Loucy (cell line): Measurements from ENCODE around the gene SP140L.
"Not testable (repeated sequence)": the region's sequence is repeated elsewhere in the genome, so short reads cannot be mapped to it uniquely, and the experiment has no call there.

Experiments
- H2AFZ ChIP-seq: fragments of 200-600 bp; sonication (generic); 2 replicates; pipeline ENCODE4 v1.6.0; 2016; ENCODE audit warnings: antibody characterized with exemption, mild to moderate bottlenecking, low read length, moderate library complexity
- H3F3A ChIP-seq: fragments of 200-600 bp; 2 replicates; pipeline ENCODE4 v1.6.0; 2016; ENCODE audit warnings: antibody characterized with exemption, low read depth, mild to moderate bottlenecking
- H3K27me3 ChIP-seq: fragments of 200-600 bp; sonication (generic); 2 replicates; pipeline ENCODE4 v1.6.1; 2014; ENCODE audit warnings: low read length, mild to moderate bottlenecking; ENCODE audit not compliant: insufficient read depth, poor library complexity, severe bottlenecking
- H3K36me3 ChIP-seq: fragments of 200-600 bp; sonication (generic); 2 replicates; pipeline ENCODE4 v1.6.1; 2016; ENCODE audit warnings: low read length; ENCODE audit not compliant: insufficient read depth
- H3K4me1 ChIP-seq: fragments of 200-600 bp; sonication (generic); 2 replicates; pipeline ENCODE4 v1.5.1; 2014; ENCODE audit warnings: low read length, mild to moderate bottlenecking; ENCODE audit not compliant: insufficient read depth, poor library complexity, severe bottlenecking
- H3K4me2 ChIP-seq: fragments of 200-600 bp; sonication (generic); 2 replicates; pipeline ENCODE4 v1.6.0; 2014; ENCODE audit warnings: antibody characterized with exemption, low read length, low read depth, mild to moderate bottlenecking; ENCODE audit not compliant: poor library complexity, severe bottlenecking
- H3K4me3 ChIP-seq: fragments of 200-600 bp; sonication (generic); 2 replicates; pipeline ENCODE4 v1.5.1; 2014; ENCODE audit warnings: low read length, mild to moderate bottlenecking, mixed read lengths; ENCODE audit not compliant: poor library complexity, severe bottlenecking
- H3K79me2 ChIP-seq: fragments of 200-600 bp; sonication (generic); 2 replicates; pipeline ENCODE4 v1.6.1; 2014; ENCODE audit warnings: low read length; ENCODE audit not compliant: insufficient read depth
- H3K9ac ChIP-seq: fragments of 200-600 bp; sonication (generic); 2 replicates; pipeline ENCODE4 v1.6.0; 2014; ENCODE audit warnings: mild to moderate bottlenecking, low read depth, low read length, moderate library complexity; ENCODE audit not compliant: poor library complexity, severe bottlenecking
- H3K9me2 ChIP-seq: fragments of 200-600 bp; sonication (generic); replicated peaks from 2 replicates; pipeline ENCODE4 v1.6.1; 2016; ENCODE audit warnings: low read depth, low read length, mixed read lengths
- H3K9me3 ChIP-seq: fragments of 200-600 bp; sonication (generic); 2 replicates; pipeline ENCODE4 v1.6.1; 2014; ENCODE audit warnings: mild to moderate bottlenecking, antibody characterized with exemption, low read length, low read depth; ENCODE audit not compliant: insufficient read depth
- H4K20me1 ChIP-seq: fragments of 200-600 bp; sonication (generic); 2 replicates; pipeline ENCODE4 v1.6.0; 2014; ENCODE audit warnings: antibody characterized with exemption, low read length, mild to moderate bottlenecking; ENCODE audit not compliant: insufficient read depth, poor library complexity, severe bottlenecking
- EZH2phosphoT487 ChIP-seq: fragments of 200-600 bp; IDR thresholded peaks from 2 replicates; pipeline ENCODE4 v1.6.1; 2018; ENCODE audit warnings: antibody characterized with exemption, mild to moderate bottlenecking, moderate library complexity, borderline replicate concordance
- TF ChIP-seq, protein P1 (sequence below): fragments of 200-600 bp; sonication (generic); conservative IDR thresholded peaks from 2 replicates; pipeline ENCODE4 v1.5.1; 2014; ENCODE audit warnings: mild to moderate bottlenecking, antibody characterized with exemption, low read length

Gene SP140L

DNA sequence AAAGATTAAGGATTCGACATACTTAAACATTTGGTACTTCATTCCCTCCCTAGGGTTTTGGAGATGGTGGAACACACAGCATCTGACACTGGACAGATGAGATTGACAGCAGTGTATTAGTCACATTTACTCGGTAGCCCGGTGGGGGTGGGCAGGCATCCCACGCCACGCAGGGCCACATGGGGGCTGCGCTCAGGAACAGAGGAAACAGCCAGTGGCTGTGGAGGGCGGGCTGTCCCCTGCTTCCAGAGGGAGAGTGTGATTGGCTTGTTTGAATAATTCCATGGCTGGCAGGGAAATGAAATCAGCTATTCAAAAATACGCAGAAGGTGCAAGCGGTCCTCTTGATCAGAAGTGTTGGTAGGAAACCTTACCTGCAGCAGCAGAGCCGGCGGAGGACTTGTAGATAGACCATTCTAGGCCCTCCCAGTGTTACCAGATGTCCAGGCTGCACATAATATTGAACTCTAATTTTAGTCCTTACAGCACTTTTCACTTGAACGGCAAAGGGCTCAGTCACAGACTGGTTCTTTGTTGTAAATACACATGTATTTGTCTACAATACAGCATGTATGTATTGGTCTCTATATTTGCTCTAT is 18.5 kb upstream of the SP140L start:
- H3K27me3 ChIP-seq, result no peaks in the 10 kb centered on the region
- H3K9ac ChIP-seq, result no peak overlapping the region
- no peaks in the 10 kb centered on the region for H3K9me2 ChIP-seq
- H3K9me3 ChIP-seq, result no peaks in the 10 kb centered on the region
- no peak overlapping the region for H3K4me2 ChIP-seq
- H3K4me3 ChIP-seq, result no peak overlapping the region
- H3K36me3 ChIP-seq, result no peaks in the 10 kb centered on the region
- TF ChIP-seq EZH2phosphoT487, result no peak
- TF ChIP-seq, protein P1, sequence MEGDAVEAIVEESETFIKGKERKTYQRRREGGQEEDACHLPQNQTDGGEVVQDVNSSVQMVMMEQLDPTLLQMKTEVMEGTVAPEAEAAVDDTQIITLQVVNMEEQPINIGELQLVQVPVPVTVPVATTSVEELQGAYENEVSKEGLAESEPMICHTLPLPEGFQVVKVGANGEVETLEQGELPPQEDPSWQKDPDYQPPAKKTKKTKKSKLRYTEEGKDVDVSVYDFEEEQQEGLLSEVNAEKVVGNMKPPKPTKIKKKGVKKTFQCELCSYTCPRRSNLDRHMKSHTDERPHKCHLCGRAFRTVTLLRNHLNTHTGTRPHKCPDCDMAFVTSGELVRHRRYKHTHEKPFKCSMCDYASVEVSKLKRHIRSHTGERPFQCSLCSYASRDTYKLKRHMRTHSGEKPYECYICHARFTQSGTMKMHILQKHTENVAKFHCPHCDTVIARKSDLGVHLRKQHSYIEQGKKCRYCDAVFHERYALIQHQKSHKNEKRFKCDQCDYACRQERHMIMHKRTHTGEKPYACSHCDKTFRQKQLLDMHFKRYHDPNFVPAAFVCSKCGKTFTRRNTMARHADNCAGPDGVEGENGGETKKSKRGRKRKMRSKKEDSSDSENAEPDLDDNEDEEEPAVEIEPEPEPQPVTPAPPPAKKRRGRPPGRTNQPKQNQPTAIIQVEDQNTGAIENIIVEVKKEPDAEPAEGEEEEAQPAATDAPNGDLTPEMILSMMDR, result no peak
- no peaks in the 10 kb centered on the region for H4K20me1 ChIP-seq
- H3K79me2 ChIP-seq, result no peaks in the 10 kb centered on the region
- no peaks in the 10 kb centered on the region for H3F3A ChIP-seq
- H2AFZ ChIP-seq, result no peak overlapping the region
- peaks cover 8% of the 10 kb centered on the region for H3K4me1 ChIP-seq

DNA sequence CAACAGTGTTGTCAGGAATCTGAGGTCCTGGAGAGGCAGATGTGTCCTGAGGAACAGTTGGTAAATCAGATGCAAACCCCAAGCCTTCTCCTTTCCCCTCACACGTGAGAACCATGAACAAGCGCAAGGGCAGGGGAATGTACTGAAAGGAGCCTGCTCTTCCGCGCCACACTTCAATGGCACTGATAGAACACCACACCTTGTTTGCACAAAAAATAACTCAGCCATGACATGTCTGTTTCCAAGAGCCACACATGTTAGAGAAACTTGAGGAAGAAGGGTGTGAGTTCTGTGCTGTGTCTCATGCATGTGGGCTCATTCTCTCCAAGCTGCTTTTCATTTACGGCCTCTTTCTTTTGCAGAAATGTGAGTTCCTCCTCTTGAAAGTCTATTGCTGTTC is 16.2 kb upstream of the SP140L start:
- H3K9me3 ChIP-seq, H3F3A ChIP-seq, H3K79me2 ChIP-seq, H3K9me2 ChIP-seq, H3K36me3 ChIP-seq, H3K4me3 ChIP-seq, H3K4me1 ChIP-seq, H4K20me1 ChIP-seq, H3K9ac ChIP-seq, H3K4me2 ChIP-seq, H2AFZ ChIP-seq, H3K27me3 ChIP-seq: not testable (repeated sequence)

DNA sequence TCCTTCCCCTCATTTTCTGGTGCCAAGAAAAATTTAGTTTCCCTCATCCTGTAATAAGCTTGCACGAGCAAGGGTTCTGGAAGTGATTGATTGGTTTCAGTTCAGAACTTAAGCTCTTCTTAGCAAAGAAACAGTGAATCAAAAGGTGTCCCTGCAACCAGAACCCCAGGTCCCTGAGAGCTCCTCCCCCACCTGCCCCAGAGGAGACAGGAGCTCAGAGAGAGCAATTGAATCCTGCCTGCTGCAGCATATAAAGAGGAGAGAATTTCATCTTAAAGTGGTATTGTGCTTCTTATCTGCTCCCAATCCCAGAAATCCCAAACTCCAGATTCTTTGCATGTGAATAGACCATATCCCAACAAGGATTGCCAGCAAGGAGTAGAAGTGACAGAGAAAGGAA is 15.4 kb upstream of the SP140L start:
- H3K4me3 ChIP-seq, H3K9ac ChIP-seq, H2AFZ ChIP-seq, H3K4me2 ChIP-seq, H3K27me3 ChIP-seq, H3K4me1 ChIP-seq, H4K20me1 ChIP-seq, H3K36me3 ChIP-seq, H3K79me2 ChIP-seq, H3K9me2 ChIP-seq, H3K9me3 ChIP-seq, H3F3A ChIP-seq: not testable (repeated sequence)

DNA sequence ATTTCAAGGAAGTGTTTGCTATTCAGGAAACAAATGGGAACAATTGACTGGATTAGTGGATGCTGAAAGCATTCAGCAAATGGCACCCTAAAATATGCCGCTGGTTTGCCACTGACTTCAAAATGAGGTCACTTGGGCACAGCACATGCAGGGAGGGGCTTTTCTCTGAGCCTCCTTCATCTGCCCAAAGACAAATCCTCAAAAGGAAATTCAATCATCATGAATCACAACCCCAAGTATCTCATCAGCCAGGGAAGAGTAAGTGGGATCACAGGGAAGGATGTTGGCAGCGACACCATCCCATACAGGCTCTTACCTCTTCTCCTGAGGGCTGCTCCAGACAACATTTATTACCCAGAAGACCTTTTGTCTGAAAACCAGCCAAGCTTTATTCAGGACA is 14.4 kb upstream of the SP140L start:
- Histone ChIP-seq H3K9me3 (no peaks in the 10 kb centered on the region), H3K36me3 (no peaks in the 10 kb centered on the region), H3K9ac (no peak overlapping the region), H3K4me3 (no peak overlapping the region), H3K4me1 (peaks cover 12% of the 10 kb centered on the region), H3K79me2 (no peaks in the 10 kb centered on the region), H3F3A (no peaks in the 10 kb centered on the region), H3K4me2 (no peak overlapping the region), H3K9me2 (no peaks in the 10 kb centered on the region), H2AFZ (no peak overlapping the region), H4K20me1 (no peaks in the 10 kb centered on the region), H3K27me3 (no peaks in the 10 kb centered on the region)
- TF ChIP-seq, protein P1, result no peak
- no peak for TF ChIP-seq EZH2phosphoT487
